GM21619 (cell line): ENCODE measurements around the gene ENTPD6.
A peak's percentile ranks its signal among the peaks of the same experiment; 100 is the strongest.
"Not testable (repeated sequence)": the region's sequence is repeated elsewhere in the genome, so short reads cannot be mapped to it uniquely, and the experiment has no call there.

ENCODE experiments used
- ATAC-seq: cut with Tn5 transposase; IDR thresholded peaks from one replicate; pipeline ENCODE4 v1.9.1; 2021; ENCODE audit not compliant: unreplicated experiment

The ENTPD6 gene

DNA sequence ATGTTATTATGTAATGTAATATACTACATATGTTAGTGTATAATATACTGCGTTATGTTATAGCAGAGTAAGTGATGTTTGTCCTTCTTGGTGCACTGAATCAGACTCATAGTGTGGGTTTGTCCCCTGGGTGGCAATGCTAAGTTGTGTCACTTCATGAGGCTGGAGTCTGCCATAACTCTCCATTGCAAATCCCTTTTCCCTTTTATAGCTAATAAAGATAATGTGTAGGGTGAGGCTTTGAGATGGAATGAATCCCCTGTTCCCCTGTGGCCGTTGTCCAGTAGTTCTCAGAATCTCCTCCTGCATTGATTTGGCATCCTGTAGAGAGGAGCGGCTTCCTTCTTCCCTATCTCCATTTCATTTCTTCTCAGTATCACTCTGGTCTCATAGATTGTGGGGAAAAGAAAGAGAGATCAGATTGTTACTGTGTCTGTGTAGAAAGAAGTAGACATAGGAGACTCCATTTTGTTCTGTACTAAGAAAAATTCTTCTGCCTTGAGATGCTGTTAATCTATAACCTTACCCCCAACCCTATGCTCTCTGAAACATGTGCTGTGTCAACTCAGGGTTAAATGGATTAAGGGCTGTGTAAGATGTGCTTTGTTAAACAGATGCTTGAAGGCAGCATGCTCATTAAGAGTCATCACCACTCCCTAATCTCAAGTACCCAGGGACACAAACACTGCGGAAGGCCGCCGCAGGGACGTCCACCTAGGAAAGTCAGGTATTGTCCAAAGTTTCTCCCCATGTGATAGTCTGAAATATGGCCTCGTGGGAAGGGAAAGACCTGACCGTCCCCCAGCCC, 45.5 kb downstream of the ENTPD6 start:
- ATAC-seq: not testable (repeated sequence)

DNA sequence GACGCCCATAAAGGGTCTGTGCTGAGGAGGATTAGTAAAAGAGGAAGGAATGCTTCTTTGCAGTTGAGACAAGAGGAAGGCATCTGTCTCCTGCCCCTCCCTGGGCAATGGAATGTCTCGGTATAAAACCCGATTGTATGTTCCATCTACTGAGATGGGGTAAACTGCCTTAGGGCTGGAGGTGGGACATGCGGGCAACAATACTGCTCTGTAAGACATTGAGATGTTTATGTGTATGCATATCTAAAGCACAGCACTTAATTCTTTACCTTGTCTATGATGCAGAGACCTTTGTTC, 46.1 kb downstream of the ENTPD6 start:
- not testable (repeated sequence) for ATAC-seq

DNA sequence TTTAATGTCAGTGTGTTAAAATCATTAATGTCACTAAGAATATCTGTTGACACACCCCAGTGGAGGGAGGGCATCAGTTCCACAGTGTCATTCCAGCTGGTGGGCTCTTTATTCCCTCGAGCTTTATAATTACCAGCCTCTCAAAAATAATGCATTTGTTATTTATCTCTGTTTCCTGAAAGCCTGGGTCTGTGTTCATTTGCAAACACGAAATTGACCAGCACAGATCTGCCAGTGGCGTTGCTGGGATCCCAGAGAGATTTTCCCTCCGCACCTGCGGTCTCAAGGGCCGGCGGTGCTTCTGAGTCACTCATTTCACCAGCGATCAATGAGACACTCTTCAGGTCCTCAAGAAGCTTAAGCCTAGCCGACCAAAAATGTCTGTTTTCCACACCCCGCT, 46.7 kb downstream of the ENTPD6 start:
- ATAC-seq: no peak

DNA sequence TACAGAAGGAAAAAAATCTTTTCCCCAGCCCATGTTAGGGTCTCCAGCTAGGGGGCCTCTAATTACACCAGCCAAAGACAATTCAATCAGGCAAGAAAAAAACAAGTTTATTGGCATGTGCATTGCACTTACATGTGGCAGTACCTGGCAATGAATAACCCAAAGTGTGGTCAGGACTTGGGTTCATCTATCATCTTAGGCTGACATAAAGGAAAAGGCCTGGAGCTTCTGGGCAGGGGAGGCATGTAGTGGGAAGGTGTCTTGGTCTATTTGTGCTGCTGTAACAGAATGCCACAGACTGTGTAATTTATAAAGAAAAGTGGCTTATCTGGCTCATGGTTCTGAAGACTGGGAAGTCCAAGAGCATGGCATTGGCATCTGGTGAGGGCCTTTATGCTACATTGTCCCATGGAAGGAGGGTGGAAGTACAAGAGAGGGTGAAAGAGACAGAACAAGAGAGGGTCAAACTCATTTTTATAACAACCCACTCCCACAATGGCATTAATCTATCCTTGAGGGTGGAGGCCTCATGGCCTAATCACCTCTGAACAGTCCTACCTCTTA, 48.0 kb downstream of the ENTPD6 start:
- ATAC-seq: no peak

- no peak for ATAC-seq
These were observed 49.5 kb downstream of the ENTPD6 start for GRCh38 chr20:25244976-25245375.

GRCh38 chr20:25245461-25245860, 49.9 kb downstream of the ENTPD6 start:
- no peak for ATAC-seq

GRCh38 chr20:25246182-25246999, 50.9 kb downstream of the ENTPD6 start:
- peak; percentile 38 for ATAC-seq

- ATAC-seq: peak; percentile 1
These were observed 51.5 kb downstream of the ENTPD6 start for GRCh38 chr20:25247000-25247517.

- ATAC-seq: peak; percentile 30
These were observed 52.0 kb downstream of the ENTPD6 start for GRCh38 chr20:25247518-25247955.

DNA sequence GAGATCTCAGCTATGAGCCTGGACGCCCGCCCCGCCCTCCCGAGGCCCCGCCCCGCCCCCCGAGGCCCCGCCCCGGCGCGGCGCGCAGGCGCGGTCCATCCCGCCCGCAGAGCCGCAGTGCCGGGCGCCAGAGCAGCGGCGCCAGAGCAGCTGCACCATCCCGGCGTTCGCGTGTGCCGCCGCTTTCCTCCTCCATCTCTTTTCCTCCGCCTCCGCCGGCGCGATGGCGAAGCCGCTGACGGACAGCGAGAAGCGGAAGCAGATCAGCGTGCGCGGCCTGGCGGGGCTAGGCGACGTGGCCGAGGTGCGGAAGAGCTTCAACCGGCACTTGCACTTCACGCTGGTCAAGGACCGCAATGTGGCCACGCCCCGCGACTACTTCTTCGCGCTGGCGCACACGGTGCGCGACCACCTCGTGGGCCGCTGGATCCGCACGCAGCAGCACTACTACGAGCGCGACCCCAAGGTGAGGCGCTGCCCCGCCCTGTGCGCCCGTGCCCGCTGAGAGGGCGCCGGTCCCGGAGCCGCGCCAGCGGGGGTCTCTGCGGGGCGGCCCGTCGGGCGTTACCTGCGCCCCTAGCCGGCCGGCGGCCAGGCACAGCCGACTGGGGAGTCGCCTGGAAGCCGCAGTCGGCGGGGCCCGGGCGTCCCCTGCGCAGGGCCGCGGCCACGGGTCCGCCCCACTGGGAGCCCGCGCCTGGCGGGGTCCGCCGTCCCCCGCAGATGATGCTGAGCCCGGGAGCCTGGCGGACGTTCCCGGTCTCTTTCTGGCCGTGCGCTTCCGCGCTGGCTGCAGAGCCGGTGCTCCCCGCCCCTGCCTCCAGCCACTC, 52.7 kb downstream of the ENTPD6 start, which contains the start of gene PYGB:
Gene PYGB, plus strand, starts transcription at position 130 of the 830 bp plus-strand sequence. Its CDS starts 94 bp downstream, at position 224.
- ATAC-seq: peak; percentile 56

DNA sequence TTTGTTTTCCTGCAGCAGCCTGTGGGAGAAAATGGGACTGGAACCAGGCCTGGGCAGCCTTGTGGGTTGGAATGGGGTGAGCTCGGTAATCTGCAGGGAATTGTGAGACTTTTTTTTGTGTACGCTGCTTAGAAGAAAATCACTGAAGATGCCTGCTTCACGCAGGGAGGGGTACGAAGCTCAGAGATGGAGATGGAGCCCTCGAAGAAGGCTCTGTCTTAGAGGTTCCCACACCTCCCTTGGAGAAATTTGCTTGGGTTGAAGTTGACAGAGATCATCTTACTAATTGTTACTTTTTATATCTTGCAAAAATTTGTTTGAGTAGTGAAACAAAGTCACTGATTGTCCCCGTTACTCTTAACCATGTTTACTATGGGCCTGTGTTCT, 53.3 kb downstream of the ENTPD6 start:
- no peak for ATAC-seq

DNA sequence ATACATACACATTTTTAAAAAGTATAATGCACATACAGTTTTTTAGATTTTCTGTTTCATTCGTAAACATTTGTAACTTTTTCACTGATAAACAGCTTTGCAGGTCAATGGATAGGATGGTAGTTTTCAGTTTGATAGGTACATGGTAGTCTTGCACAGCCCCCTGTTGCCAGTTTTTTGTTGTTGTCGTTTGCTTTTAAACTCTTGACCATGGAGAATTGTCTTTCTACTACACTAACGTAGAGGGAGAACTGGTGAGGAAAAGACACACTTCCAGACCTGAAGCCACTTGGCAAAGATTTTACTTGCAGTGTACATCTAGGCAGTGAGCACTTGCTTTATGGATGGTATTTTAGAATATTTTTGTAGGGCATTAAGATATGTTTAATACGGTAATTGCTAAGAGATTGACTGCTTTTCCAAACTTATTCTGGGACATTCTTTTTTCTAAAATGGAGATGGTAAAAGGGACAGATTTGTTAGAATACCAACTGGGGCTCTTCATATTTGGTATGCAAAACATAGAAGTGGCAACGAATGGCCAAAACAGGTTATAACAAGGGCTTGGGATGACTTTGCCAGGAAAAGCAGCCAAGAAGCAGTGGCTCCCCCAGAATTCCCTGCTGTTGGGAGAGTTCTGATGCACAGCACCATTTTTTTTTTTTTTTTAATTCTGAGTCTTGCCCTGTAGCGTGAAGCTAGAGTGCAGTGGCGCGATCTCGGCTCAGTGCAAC, 53.9 kb downstream of the ENTPD6 start:
- no peak for ATAC-seq

DNA sequence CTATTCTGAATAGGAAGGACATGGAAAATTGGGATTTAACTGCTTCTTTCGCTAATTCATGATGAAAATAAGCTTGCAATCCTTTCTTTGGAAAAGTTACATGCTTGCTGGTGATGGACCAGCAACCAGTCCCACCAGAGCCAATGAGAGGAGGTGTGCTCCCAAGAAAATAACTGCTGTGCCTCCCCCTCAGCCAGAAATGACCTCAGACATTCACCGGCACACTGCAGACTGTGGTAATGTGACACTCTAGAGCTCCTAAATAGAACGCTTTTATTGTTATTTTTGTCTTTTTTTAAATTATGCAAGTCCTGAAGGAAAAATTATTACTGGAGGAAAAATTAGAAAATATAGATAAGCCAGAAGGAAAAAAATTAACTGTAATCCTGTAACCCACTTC, 55.0 kb downstream of the ENTPD6 start:
- ATAC-seq: no peak

GRCh38 chr20:25251019-25251418, 55.5 kb downstream of the ENTPD6 start:
- no peak for ATAC-seq

GRCh38 chr20:25251558-25251957, 56.0 kb downstream of the ENTPD6 start:
- no peak for ATAC-seq

DNA sequence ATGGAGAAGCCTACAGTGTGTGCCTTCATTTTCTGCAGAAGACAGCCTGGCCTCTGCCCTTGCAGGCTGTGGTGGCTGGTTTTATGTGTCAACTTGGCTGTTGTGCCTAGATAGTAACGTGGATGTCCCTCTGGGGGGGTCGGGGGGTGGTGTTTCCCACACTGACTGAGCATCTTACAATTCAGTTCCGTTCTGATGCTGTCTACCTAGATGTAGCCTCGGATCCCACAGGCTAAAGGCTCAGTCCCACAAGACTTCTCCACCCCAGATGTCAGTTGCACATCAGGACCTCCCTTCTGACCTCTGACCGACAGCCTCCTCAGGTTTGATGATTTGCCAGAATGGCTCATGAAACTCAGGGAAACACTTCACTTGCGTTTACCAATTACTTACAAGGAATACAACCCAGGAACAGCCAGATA, 56.7 kb downstream of the ENTPD6 start:
- ATAC-seq: no peak

DNA sequence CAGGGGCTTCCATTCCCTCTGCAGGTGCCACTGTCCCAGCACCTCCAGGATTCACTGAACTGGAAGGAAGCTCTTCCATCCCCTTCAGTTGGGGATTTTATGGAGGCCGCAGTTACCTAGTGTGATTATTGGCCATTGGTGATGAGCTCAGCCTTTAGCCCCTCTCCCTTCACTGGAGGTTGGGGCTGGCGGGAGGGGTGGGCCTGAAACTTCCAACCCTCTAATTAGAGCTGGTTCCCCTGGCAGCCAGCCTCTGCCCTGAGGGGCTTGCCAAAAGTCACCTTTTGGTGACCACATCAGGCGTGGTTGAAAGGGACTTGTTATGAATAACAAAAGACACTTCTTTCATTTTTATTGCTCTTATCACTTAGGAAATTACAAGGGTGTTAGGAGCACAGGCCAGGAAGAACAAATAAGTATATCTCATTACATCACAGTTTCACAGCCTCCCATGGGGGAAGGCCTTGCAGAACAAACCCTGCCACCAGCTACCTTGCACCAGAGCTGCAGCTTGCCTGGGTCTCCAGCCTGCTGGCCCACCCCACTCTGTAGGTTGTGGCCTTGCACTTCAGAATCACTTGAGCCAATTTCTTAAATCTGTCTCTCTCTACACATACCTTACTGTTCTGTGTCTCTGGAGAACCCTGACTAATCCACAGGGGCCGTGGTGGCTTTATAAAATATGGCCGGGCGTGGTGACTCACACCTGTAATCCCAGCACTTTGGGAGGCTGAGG, 57.3 kb downstream of the ENTPD6 start:
- no peak for ATAC-seq

GRCh38 chr20:25253606-25254275, 58.2 kb downstream of the ENTPD6 start:
- ATAC-seq: no peak

GRCh38 chr20:25254571-25254970, 59.1 kb downstream of the ENTPD6 start:
- ATAC-seq: no peak
